Activated T-helper 9 cell treated with anti-CD3 and anti-CD28 coated beads, Interleukin-2, amount 50 U/mL, for 16 hours (primary cell): ENCODE data around the gene TWIST1.

Experiments used
- DNase-seq: peaks from one replicate; pipeline ENCODE4 v3.0.0-alpha.2; 2020; ENCODE audit warnings: low read depth

The TWIST1 gene

GRCh38 chr7:19117091-19117869, at the start of gene TWIST1:
TWIST1 (minus strand) TSS chr7:19117636; CDS start chr7:19117321, 315 bp downstream.
- no peak for DNase-seq

GRCh38 chr7:19161671-19162070, 44.2 kb upstream of the TWIST1 start:
- no peak for DNase-seq

- DNase-seq, result no peak
Observed at GRCh38 chr7:19146699-19147098, 29.3 kb upstream of the TWIST1 start.

GRCh38 chr7:19145434-19146115, 28.1 kb upstream of the TWIST1 start:
- DNase-seq, result no peak

GRCh38 chr7:19144661-19145433, 27.4 kb upstream of the TWIST1 start, which contains the start of gene FERD3L:
FERD3L (minus strand) TSS chr7:19145421; CDS start chr7:19145362, 59 bp downstream.
- no peak for DNase-seq

GRCh38 chr7:19143881-19144574, 26.6 kb upstream of the TWIST1 start:
- DNase-seq, result no peak

- no peak for DNase-seq
Observed at GRCh38 chr7:19139706-19140327, 22.4 kb upstream of the TWIST1 start.

- no peak for DNase-seq
Observed at GRCh38 chr7:19133886-19134285, 16.4 kb upstream of the TWIST1 start.

GRCh38 chr7:19133390-19133789, 16.0 kb upstream of the TWIST1 start:
- no peak for DNase-seq

GRCh38 chr7:19128856-19129255, 11.4 kb upstream of the TWIST1 start:
- DNase-seq, result no peak

GRCh38 chr7:19121977-19122588, 4.6 kb upstream of the TWIST1 start:
- no peak for DNase-seq

GRCh38 chr7:19119870-19120486, 2.5 kb upstream of the TWIST1 start:
- no peak for DNase-seq

- no peak for DNase-seq
Observed at GRCh38 chr7:19119372-19119771, 1.9 kb upstream of the TWIST1 start.

- DNase-seq, result no peak
Observed at GRCh38 chr7:19118636-19119371, 1.4 kb upstream of the TWIST1 start.

- no peak for DNase-seq
Observed at GRCh38 chr7:19117870-19118608, 603 bp upstream of the TWIST1 start.

GRCh38 chr7:19116121-19117090, 1.0 kb downstream of the TWIST1 start:
- DNase-seq, result no peak

- DNase-seq, result no peak
Observed at GRCh38 chr7:19114551-19114855, 2.9 kb downstream of the TWIST1 start.

GRCh38 chr7:19113855-19114550, 3.4 kb downstream of the TWIST1 start:
- no peak for DNase-seq
